IMR-90 (cell line): Measurements from ENCODE around the gene ELMO1. TPM values are rescaled to one million over a fixed set of nuclear protein-coding genes. Genes with fewer than 3 reads are reported as not detected.

Experiments used
- ATAC-seq: fragments of 200-7000 bp; cut with Tn5 transposase; 2 replicates; pipeline ENCODE4 v1.9.1; 2020; ENCODE audit warnings: low read depth, mild to moderate bottlenecking, moderate library complexity
- BruUV-seq: library from RNA; stranded (reverse); fragments of 400-500 nt; replicated peaks from 2 replicates; lab custom pipeline; 2021; lab: Mats Ljungman, UMichigan
- CTCF ChIA-PET: fragments of 300-600 bp; formaldehyde crosslinking; extraction: SDS; loops from one replicate; lab custom pipeline; 2021; ENCODE audit warnings: antibody characterized with exemption; lab: Yijun Ruan, JAX
- POLR2A ChIA-PET: fragments of 300-600 bp; sonication (Branson Sonifier 250); formaldehyde crosslinking; loops from one replicate; lab custom pipeline; 2022; ENCODE audit warnings: antibody characterized with exemption; ENCODE audit not compliant: unreplicated experiment; lab: Charles Lee
- DNase-seq: peaks from one replicate; pipeline ENCODE4 v3.0.0; 2013
- H2AFZ ChIP-seq: replicated peaks from 2 replicates; pipeline ENCODE3; 2013; ENCODE audit warnings: low read length, mild to moderate bottlenecking; ENCODE audit not compliant: poor library complexity
- H2AK5ac ChIP-seq: 2 replicates; pipeline ENCODE4 v1.6.1; 2013; ENCODE audit warnings: low read depth, low read length, inconsistent platforms
- H2AK9ac ChIP-seq: replicated peaks from 2 replicates; pipeline ENCODE3; 2013; ENCODE audit warnings: mild to moderate bottlenecking, low read depth, low read length, moderate library complexity; ENCODE audit not compliant: poor library complexity
- H2BK120ac ChIP-seq: 2 replicates; pipeline ENCODE4 v1.6.1; 2013; ENCODE audit warnings: low read depth, low read length, inconsistent platforms
- H2BK15ac ChIP-seq: 3 replicates; pipeline ENCODE4 v1.6.1; 2013; ENCODE audit warnings: low read depth, low read length, inconsistent platforms
- H2BK20ac ChIP-seq: 2 replicates; pipeline ENCODE4 v1.6.1; 2013; ENCODE audit warnings: low read depth, mild to moderate bottlenecking, inconsistent platforms, low read length, moderate library complexity
- H2BK5ac ChIP-seq: 2 replicates; pipeline ENCODE4 v1.6.1; 2013; ENCODE audit warnings: mild to moderate bottlenecking, low read depth, low read length, inconsistent platforms; ENCODE audit not compliant: poor library complexity, severe bottlenecking
- H3K14ac ChIP-seq: replicated peaks from 2 replicates; pipeline ENCODE4 v1.6.1; 2013; ENCODE audit warnings: low read depth, low read length, inconsistent platforms
- H3K18ac ChIP-seq: 2 replicates; pipeline ENCODE4 v1.6.1; 2013; ENCODE audit warnings: low read depth, low read length, control low read depth
- H3K23ac ChIP-seq: 2 replicates; pipeline ENCODE4 v1.6.1; 2013; ENCODE audit warnings: low read depth, low read length, inconsistent platforms
- H3K27ac ChIP-seq: 2 replicates; pipeline ENCODE4 v1.5.1; 2013; ENCODE audit warnings: mild to moderate bottlenecking, control low read depth, low read length; ENCODE audit not compliant: insufficient read depth
- H3K27me3 ChIP-seq: 2 replicates; pipeline ENCODE4 v1.6.1; 2013; ENCODE audit warnings: low read length; ENCODE audit not compliant: control insufficient read depth, insufficient read depth
- H3K36me3 ChIP-seq: 2 replicates; pipeline ENCODE4 v1.6.1; 2013; ENCODE audit warnings: low read length, mixed read lengths; ENCODE audit not compliant: control insufficient read depth, insufficient read depth
- H3K4ac ChIP-seq: 2 replicates; pipeline ENCODE4 v1.6.1; 2013; ENCODE audit warnings: low read depth, low read length, inconsistent platforms
- H3K4me1 ChIP-seq: 2 replicates; pipeline ENCODE4 v1.6.1; 2013; ENCODE audit warnings: low read length, mixed read lengths; ENCODE audit not compliant: control insufficient read depth, insufficient read depth
- H3K4me2 ChIP-seq: 2 replicates; pipeline ENCODE4 v1.6.1; 2013; ENCODE audit warnings: low read depth, mild to moderate bottlenecking, control low read depth, low read length, moderate library complexity
- H3K4me3 ChIP-seq: 2 replicates; pipeline ENCODE4 v1.5.1; 2013; ENCODE audit warnings: low read depth, mild to moderate bottlenecking, control low read depth, low read length, moderate library complexity; ENCODE audit not compliant: insufficient read depth
- H3K56ac ChIP-seq: 2 replicates; pipeline ENCODE4 v1.6.1; 2013; ENCODE audit warnings: low read length, inconsistent platforms; ENCODE audit not compliant: insufficient read depth; ENCODE audit errors: extremely low read depth
- H3K79me1 ChIP-seq, 2 experiments: 2 replicates each; pipeline ENCODE4 v1.6.1; 2013; ENCODE audit warnings: low read length in 2 of 2, inconsistent platforms in 1 of 2, low read depth in 1 of 2
- H3K9ac ChIP-seq: 2 replicates; pipeline ENCODE4 v1.6.1; 2013; ENCODE audit warnings: low read depth, low read length, control low read depth
- H3K9me1 ChIP-seq: 2 replicates; pipeline ENCODE4 v1.6.1; 2013; ENCODE audit warnings: low read length, inconsistent platforms; ENCODE audit not compliant: insufficient read depth
- H3K9me3 ChIP-seq: 2 replicates; pipeline ENCODE4 v1.6.1; 2013; ENCODE audit warnings: low read length; ENCODE audit not compliant: control insufficient read depth, insufficient read depth
- H4K20me1 ChIP-seq: 2 replicates; pipeline ENCODE4 v1.6.1; 2013; ENCODE audit warnings: low read length, inconsistent platforms; ENCODE audit not compliant: insufficient read depth
- H4K5ac ChIP-seq: 2 replicates; pipeline ENCODE4 v1.6.1; 2013; ENCODE audit warnings: mild to moderate bottlenecking, low read depth, low read length, control low read depth
- H4K8ac ChIP-seq, 2 experiments: 2 replicates each; pipeline ENCODE4 v1.6.1; 2013; ENCODE audit warnings: low read depth in 2 of 2, low read length in 2 of 2, control low read depth in 1 of 2, inconsistent platforms in 1 of 2
- H4K91ac ChIP-seq: 2 replicates; pipeline ENCODE4 v1.6.1; 2013; ENCODE audit warnings: low read depth, low read length, inconsistent platforms; ENCODE audit not compliant: insufficient read depth
- BHLHE40 ChIP-seq: fragments of 150-350 bp; IDR thresholded peaks from 2 replicates; pipeline ENCODE4 v1.6.1; 2016; ENCODE audit warnings: mild to moderate bottlenecking, low read depth, low read length
- CEBPB ChIP-seq: IDR thresholded peaks from 2 replicates; pipeline ENCODE4 v1.6.1; 2012; ENCODE audit warnings: low read depth, low read length, improper control_type of control experiment
- CHD1 ChIP-seq: IDR thresholded peaks from 2 replicates; pipeline ENCODE4 v1.6.1; 2012; ENCODE audit warnings: low read depth, low read length, improper control_type of control experiment
- FOS ChIP-seq: fragments of 150-350 bp; IDR thresholded peaks from 2 replicates; pipeline ENCODE4 v1.6.1; 2016; ENCODE audit warnings: low read depth, low read length
- MAFK ChIP-seq: IDR thresholded peaks from 2 replicates; pipeline ENCODE4 v1.6.1; 2012; ENCODE audit warnings: low read depth, low read length, improper control_type of control experiment
- MAZ ChIP-seq: IDR thresholded peaks from 2 replicates; pipeline ENCODE4 v1.6.1; 2012; ENCODE audit warnings: low read depth, mild to moderate bottlenecking, low read length, improper control_type of control experiment, moderate library complexity, borderline replicate concordance
- MXI1 ChIP-seq: IDR thresholded peaks from 2 replicates; pipeline ENCODE4 v1.6.1; 2012; ENCODE audit warnings: low read depth, mild to moderate bottlenecking, low read length, moderate library complexity, borderline replicate concordance
- NFE2L2 ChIP-seq: fragments of 150-350 bp; IDR thresholded peaks from 2 replicates; pipeline ENCODE4 v1.6.1; 2016; ENCODE audit warnings: low read depth, mild to moderate bottlenecking, low read length
- POLR2A ChIP-seq: IDR thresholded peaks from 2 replicates; pipeline ENCODE4 v1.6.1; 2012; ENCODE audit warnings: mild to moderate bottlenecking, low read depth, low read length
- RAD21 ChIP-seq: IDR thresholded peaks from 2 replicates; pipeline ENCODE4 v1.6.1; 2012; ENCODE audit warnings: low read length, improper control_type of control experiment
- RCOR1 ChIP-seq: IDR thresholded peaks from 2 replicates; pipeline ENCODE4 v1.6.1; 2012; ENCODE audit warnings: mild to moderate bottlenecking, low read length, improper control_type of control experiment; ENCODE audit not compliant: insufficient replicate concordance
- RFX5 ChIP-seq: IDR thresholded peaks from 2 replicates; pipeline ENCODE4 v1.8.0; 2012; ENCODE audit warnings: low read depth, mild to moderate bottlenecking, low read length, moderate library complexity
- SMC3 ChIP-seq: fragments of 150-350 bp; IDR thresholded peaks from 2 replicates; pipeline ENCODE4 v1.6.1; 2016; ENCODE audit warnings: low read depth, mild to moderate bottlenecking, antibody characterized with exemption, low read length, moderate library complexity
- WGBS, 2 experiments: methylation state at CpG; one replicate each; pipeline versions ENCODE4 v1.1.5 to v1.1.7; 2013; ENCODE audit warnings: missing lambda C conversion rate in 2 of 2; ENCODE audit not compliant: insufficient read length in 1 of 2; ENCODE audit errors: extremely low coverage in 2 of 2; 5-methylcytosine and 5-hydroxymethylcytosine counted together
- dilution Hi-C: fragments of 300-500 bp; cut with HindIII; formaldehyde crosslinking; loops from one replicate; pipeline ENCODE4 v1.14.3; 2018; ENCODE audit warnings: low sequenced_read_pairs; ENCODE audit not compliant: unreplicated experiment
- in situ Hi-C: fragments of 300-500 bp; cut with MboI; formaldehyde crosslinking; loops from 3 replicates; pipeline ENCODE4 v1.14.3; 2019; ENCODE audit warnings: low sequenced_read_pairs, inconsistent platforms, mixed read lengths
- intact Hi-C: fragments of 100-400 bp; cut with micrococcal nuclease; formaldehyde crosslinking; loops from 2 replicates; pipeline ENCODE4 v1.10.0; 2022
- polyA plus RNA-seq, 3 experiments: library from polyadenylated mRNA; depleted of rRNA; stranded (reverse); fragments of >200 nt; gene quantifications; 2 replicates each; pipeline ENCODE4 v1.2.3, GENCODE V29; 2012; ENCODE audit warnings: low replicate concordance in 1 of 3
- total RNA-seq: library from RNA; depleted of rRNA; stranded (reverse); fragments of >200 nt; gene quantifications from 2 replicates; pipeline ENCODE4 v1.2.3, GENCODE V29; 2012
- TF ChIP-seq, protein P1 (sequence below): conservative IDR thresholded peaks from 2 replicates; pipeline ENCODE4 v1.5.1; 2012; ENCODE audit warnings: mild to moderate bottlenecking, low read depth, low read length, improper control_type of control experiment
- TF ChIP-seq, protein P2 (sequence below): fragments of 150-350 bp; IDR thresholded peaks from 2 replicates; pipeline ENCODE4 v1.6.1; 2017; ENCODE audit warnings: mild to moderate bottlenecking, antibody characterized with exemption, low read length, low read depth
- TF ChIP-seq, protein P3 (sequence below): fragments of 150-350 bp; IDR thresholded peaks from 2 replicates; pipeline ENCODE4 v1.6.1; 2016; ENCODE audit warnings: low read depth, mild to moderate bottlenecking, low read length, moderate library complexity, borderline replicate concordance

The ELMO1 gene
- total and polyA plus RNA-seq, 2 of the 4 experiments (the other 2 are of a cell fraction), result 0.03 TPM; not detected in 1

DNA sequence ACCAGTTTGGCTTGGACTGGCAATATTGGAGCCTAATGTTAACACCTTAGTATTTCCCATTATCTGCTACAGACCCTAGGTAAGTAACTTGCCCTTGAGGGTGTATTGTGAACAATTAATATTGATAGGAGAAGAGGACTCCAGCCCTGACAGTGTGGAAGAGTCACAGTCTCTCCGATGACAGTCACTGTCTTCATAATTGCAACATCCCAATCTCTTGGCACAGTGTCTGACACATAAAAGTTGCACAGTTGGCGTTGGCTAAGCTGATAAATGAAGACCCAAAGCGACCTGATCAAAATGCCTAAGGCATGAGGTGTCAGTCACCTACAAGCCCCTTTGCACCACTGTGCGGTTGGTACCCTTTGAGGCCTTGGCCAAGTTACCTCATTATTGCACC lies 569.6 kb downstream of the ELMO1 start:
- dilution Hi-C loops, result no loop called here
- POLR2A ChIA-PET, result no interaction called here

More for the DNA sequence above, 569.6 kb downstream of the ELMO1 start:
- Histone ChIP-seq H4K20me1 (no peaks in the 10 kb centered on the region), H3K9ac (no peak overlapping the region), H3K79me1 (no peaks in the 10 kb centered on the region), H2AK5ac (no peak overlapping the region), H4K5ac (no peak overlapping the region), H3K9me3 (no peaks in the 10 kb centered on the region), H3K4me2 (no peak overlapping the region), H2BK20ac (no peak overlapping the region), H4K91ac (no peak overlapping the region), H3K14ac (no peak overlapping the region), H2BK120ac (no peak overlapping the region), H3K18ac (no peak overlapping the region), H3K36me3 (no peaks in the 10 kb centered on the region), H3K9me1 (no peaks in the 10 kb centered on the region), H2AK9ac (no peak overlapping the region), H3K4me1 (no peaks in the 10 kb centered on the region), H4K8ac (no peak overlapping the region), H2AFZ (no peak overlapping the region), H3K23ac (no peak overlapping the region), H3K4ac (no peak overlapping the region), H3K27me3 (no peaks in the 10 kb centered on the region), H3K4me3 (no peak overlapping the region), H2BK5ac (no peak overlapping the region), H2BK15ac (no peak overlapping the region), H3K27ac (no peak overlapping the region), H3K56ac (no peak overlapping the region)
- in situ Hi-C loops, result no loop called here
- DNase-seq (no peak), ATAC-seq (no peak)
- no TSS peak for BruUV-seq
- intact Hi-C loops, result no loop called here
- TF ChIP-seq, protein P1, sequence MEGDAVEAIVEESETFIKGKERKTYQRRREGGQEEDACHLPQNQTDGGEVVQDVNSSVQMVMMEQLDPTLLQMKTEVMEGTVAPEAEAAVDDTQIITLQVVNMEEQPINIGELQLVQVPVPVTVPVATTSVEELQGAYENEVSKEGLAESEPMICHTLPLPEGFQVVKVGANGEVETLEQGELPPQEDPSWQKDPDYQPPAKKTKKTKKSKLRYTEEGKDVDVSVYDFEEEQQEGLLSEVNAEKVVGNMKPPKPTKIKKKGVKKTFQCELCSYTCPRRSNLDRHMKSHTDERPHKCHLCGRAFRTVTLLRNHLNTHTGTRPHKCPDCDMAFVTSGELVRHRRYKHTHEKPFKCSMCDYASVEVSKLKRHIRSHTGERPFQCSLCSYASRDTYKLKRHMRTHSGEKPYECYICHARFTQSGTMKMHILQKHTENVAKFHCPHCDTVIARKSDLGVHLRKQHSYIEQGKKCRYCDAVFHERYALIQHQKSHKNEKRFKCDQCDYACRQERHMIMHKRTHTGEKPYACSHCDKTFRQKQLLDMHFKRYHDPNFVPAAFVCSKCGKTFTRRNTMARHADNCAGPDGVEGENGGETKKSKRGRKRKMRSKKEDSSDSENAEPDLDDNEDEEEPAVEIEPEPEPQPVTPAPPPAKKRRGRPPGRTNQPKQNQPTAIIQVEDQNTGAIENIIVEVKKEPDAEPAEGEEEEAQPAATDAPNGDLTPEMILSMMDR, result no peak
- TF ChIP-seq BHLHE40, result no peak
- no peak for TF ChIP-seq CHD1
- no peak for TF ChIP-seq MXI1
- TF ChIP-seq, protein P2, sequence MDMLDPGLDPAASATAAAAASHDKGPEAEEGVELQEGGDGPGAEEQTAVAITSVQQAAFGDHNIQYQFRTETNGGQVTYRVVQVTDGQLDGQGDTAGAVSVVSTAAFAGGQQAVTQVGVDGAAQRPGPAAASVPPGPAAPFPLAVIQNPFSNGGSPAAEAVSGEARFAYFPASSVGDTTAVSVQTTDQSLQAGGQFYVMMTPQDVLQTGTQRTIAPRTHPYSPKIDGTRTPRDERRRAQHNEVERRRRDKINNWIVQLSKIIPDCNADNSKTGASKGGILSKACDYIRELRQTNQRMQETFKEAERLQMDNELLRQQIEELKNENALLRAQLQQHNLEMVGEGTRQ, result no peak
- TF ChIP-seq RFX5, result no peak
- no peak for TF ChIP-seq RAD21
- TF ChIP-seq NFE2L2, result no peak
- TF ChIP-seq, protein P3, sequence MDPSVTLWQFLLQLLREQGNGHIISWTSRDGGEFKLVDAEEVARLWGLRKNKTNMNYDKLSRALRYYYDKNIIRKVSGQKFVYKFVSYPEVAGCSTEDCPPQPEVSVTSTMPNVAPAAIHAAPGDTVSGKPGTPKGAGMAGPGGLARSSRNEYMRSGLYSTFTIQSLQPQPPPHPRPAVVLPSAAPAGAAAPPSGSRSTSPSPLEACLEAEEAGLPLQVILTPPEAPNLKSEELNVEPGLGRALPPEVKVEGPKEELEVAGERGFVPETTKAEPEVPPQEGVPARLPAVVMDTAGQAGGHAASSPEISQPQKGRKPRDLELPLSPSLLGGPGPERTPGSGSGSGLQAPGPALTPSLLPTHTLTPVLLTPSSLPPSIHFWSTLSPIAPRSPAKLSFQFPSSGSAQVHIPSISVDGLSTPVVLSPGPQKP, result no peak
- TF ChIP-seq CEBPB, result no peak
- TF ChIP-seq RCOR1, result no peak
- no peak for TF ChIP-seq POLR2A
- TF ChIP-seq MAZ, result no peak
- TF ChIP-seq SMC3, result no peak
- no peak for TF ChIP-seq MAFK
- no peak for TF ChIP-seq FOS
- CTCF ChIA-PET, result no interaction called here
- whole genome bisulfite sequencing, 2 experiments, result no CpG with 5 or more reads among the region's 4 CpGs
